GM18520 (cell line): ENCODE data around the gene PTGDS.

Source experiments
- ATAC-seq: cut with Tn5 transposase; IDR thresholded peaks from one replicate; pipeline ENCODE4 v1.9.1; 2021; ENCODE audit not compliant: unreplicated experiment

Gene PTGDS

GRCh38 chr9:136977223-136977622 is at the start of gene PTGDS:
Gene PTGDS, plus strand, starts transcription at chr9:136977504. Its CDS starts 75 bp downstream, at chr9:136977579.
- ATAC-seq, result no peak

DNA sequence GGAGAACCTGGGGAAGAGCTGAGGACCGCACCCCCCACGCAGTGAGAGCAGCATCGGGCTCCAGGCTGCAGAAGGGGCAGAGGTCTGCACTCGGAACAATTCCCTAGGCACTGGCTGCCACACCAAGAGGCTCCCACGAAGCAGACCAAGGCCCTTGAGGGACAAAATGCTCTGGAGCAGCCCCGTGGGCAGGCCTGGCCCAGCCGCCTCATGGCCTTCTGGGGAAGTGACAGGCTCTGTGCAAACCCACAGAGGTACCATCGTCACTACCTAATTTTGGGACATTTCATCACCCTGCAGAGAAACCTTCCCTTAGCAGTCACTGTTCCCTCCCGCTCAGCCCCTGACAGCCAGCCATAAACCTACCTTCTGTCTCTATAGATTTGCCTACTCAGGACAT is 48.7 kb upstream of the PTGDS start:
- ATAC-seq, result no peak

- no peak for ATAC-seq
Measured at GRCh38 chr9:136930014-136930413, 47.3 kb upstream of the PTGDS start.

GRCh38 chr9:136931611-136932130 is 45.6 kb upstream of the PTGDS start:
- no peak for ATAC-seq

- no peak for ATAC-seq
Measured at GRCh38 chr9:136934277-136934676, 43.0 kb upstream of the PTGDS start.

GRCh38 chr9:136935651-136936050 is 41.7 kb upstream of the PTGDS start:
- no peak for ATAC-seq

- ATAC-seq, result no peak
Measured at GRCh38 chr9:136936645-136937170, 40.6 kb upstream of the PTGDS start.

- ATAC-seq, result no peak
Measured at GRCh38 chr9:136937186-136938001, 39.9 kb upstream of the PTGDS start.

DNA sequence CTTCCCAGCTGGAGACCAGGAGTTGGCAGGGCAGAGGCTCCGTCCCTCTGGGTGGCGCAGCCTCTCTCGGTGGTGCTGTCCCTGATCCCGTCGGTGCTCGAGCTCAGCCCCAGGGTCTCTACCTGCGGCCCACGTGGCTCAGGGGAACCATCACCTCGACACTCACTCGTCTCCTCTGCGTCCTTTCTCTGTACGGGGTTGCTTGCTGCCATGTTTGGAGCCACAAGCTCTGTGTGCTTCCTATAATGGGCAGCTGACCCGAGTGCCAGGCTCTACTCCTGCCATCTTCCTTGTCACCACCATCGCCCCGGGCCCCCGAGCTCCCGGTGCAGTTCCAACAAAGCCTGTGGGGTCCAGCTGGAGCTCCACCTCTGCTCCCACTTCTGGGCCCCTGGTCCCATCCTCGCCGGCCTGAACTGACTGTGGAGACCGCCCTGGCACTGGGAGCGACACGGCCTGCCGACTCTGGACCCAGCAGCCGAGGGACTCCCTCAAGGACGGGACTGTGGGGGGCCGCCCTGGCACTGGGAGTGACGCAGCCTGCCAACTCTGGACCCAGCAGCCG is 37.8 kb upstream of the PTGDS start:
- no peak for ATAC-seq

- ATAC-seq, result no peak
Measured at GRCh38 chr9:136939996-136940525, 37.2 kb upstream of the PTGDS start.

GRCh38 chr9:136940526-136941230 is 36.6 kb upstream of the PTGDS start:
- ATAC-seq, result no peak

- ATAC-seq, result no peak
Measured at GRCh38 chr9:136941231-136942111, 35.8 kb upstream of the PTGDS start.

- ATAC-seq, result no peak
Measured at GRCh38 chr9:136942112-136942880, 35.0 kb upstream of the PTGDS start.

DNA sequence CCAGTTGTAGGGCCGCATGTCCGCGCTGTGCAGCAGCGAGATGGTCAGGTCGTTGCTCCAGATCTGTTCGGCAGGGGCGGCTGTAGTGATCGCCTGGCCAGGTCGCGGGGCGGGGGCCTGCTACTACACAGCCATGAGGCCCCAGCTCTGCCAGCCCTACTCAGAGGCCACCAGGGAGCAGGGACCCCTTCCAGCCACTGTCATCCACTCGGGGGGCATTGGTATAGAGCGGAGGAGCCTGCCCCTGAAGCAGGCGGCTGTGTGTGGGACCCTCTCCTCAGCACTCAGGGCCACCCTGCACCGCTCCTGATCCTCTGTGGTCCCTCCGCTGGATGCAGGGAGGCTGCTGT is 34.4 kb upstream of the PTGDS start:
- no peak for ATAC-seq

- ATAC-seq, result no peak
Measured at GRCh38 chr9:136943291-136944211, 33.8 kb upstream of the PTGDS start.

GRCh38 chr9:136944212-136944518 is 33.1 kb upstream of the PTGDS start:
- peak; percentile 37 for ATAC-seq

DNA sequence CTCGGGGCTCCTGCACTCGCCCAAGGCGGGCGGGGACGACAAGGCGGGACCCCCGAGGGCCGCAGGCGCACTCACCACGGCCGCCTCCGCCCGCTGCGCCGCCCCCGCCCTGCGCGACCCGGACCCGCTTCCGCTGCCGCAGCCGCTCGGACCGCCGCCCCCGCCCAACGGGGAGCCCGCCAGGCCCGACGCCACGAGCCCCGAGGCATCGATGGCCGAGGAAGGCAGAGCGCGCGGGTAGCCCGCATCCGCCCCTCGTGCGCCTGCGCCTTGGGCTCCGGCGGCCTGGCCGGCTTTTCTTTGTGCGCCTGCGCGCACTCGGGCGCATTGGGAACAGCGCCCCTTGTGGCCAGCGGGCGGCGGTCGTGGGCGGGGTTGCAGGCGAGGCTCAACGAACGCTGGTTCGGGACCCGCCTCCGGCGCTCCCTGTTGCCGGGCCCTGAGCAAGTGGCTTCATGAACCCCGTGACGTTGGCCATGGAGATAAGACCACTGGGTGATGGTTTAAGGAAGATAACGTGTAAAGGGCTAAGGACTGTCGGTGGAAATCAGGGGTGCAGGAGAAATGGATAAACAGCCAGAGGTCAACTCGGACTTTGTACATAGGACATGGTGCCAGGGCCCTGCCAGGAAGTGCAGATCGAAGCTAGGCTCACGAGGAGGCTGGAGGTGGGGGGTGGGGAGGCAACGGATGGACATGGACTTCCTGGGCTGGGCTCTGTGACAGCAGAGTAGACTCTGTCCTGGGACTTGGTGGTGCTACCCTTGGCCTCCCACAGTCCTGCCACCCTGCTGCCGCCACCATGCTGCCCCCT is 32.6 kb upstream of the PTGDS start, which contains the start of the genes C8G and FBXW5:
TSS of gene C8G (plus strand) at position 725 of the 814 bp plus-strand sequence. CDS start at position 803, 78 bp downstream.
TSS of gene FBXW5 (minus strand) at position 220 of the 814 bp plus-strand sequence. CDS start 655 bp downstream, outside the sequence.
- ATAC-seq, result peak; percentile 77
